Measurements from ENCODE around the gene RHBDD2. TPM values are rescaled to one million over a fixed set of nuclear protein-coding genes. Genes with fewer than 3 reads are reported as not detected.
"Not testable (repeated sequence)": the region's sequence is repeated elsewhere in the genome, so short reads cannot be mapped to it uniquely, and the experiment has no call there.

Gene RHBDD2
- total RNA-seq, 1 donor from 2014 or later, result 44.3 TPM

DNA sequence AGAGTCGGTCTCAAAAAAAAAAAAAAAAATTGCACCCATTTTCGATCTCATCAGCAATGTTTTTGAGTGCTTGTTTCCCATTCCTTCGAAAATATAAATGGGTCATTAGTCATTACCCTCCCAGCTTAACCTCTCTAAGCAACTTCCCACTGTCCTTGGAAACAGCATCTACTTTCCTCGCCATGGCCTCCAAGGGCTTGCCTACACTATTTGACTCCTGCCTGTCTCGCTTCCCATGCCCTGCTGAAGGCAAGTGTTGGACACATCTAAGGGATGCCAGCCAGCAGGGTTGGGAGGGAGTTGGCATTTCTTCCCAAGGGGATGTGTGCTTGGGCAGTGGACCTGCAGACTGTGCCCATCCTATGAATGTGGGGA is 12.7 kb upstream of the RHBDD2 start:
- no peak for DNase-seq (ENCODE audit: extremely low read depth, low read depth, low spot score)

GRCh38 chr7:75866489-75867389 is 12.1 kb upstream of the RHBDD2 start:
- DNase-seq (ENCODE audit: extremely low read depth, low read depth, low spot score), result no peak

DNA sequence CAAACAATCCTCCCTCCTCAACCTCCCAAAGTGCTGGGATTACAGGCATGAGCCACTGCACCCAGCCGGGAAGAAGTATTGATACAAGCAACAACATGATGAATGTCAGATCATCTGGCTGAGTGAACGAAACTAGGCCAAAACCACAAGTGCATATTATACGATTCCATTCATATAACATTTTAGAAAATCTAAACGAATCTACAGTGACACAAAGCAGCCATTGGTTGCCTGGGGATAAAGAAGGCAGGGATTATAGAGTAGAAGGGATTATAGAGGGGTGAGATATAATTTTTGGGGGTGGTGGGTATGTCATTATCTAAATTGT is 11.5 kb upstream of the RHBDD2 start:
- no peak for DNase-seq (ENCODE audit: extremely low read depth, low read depth, low spot score)

DNA sequence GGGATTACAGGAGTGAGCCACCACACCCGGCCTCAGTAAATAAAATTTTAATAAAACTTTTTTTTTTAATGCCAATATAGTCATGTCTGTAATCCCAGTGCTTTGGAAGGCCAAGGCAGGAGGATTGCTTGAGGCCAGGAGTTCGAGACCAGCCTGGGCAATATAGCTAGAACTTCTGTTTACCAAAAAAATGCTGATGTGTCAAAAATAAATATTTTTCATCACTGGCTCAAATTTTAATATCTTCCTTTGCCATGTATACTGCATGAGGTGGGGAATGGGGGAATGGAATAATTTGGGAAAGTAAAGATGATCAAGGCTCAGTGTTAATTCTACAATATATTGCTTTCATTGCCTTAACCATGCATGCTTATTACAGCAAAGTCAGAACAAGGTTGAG is 10.7 kb upstream of the RHBDD2 start:
- no peak for DNase-seq (ENCODE audit: extremely low read depth, low read depth, low spot score)

- DNase-seq (ENCODE audit: extremely low read depth, low read depth, low spot score), result no peak
Measured at GRCh38 chr7:75869776-75870379, 9.0 kb upstream of the RHBDD2 start.

- DNase-seq (ENCODE audit: extremely low read depth, low read depth, low spot score), result no peak
Measured at GRCh38 chr7:75870557-75871161, 8.2 kb upstream of the RHBDD2 start.

- no peak for DNase-seq (ENCODE audit: extremely low read depth, low read depth, low spot score)
Measured at GRCh38 chr7:75872073-75872782, 6.6 kb upstream of the RHBDD2 start.

DNA sequence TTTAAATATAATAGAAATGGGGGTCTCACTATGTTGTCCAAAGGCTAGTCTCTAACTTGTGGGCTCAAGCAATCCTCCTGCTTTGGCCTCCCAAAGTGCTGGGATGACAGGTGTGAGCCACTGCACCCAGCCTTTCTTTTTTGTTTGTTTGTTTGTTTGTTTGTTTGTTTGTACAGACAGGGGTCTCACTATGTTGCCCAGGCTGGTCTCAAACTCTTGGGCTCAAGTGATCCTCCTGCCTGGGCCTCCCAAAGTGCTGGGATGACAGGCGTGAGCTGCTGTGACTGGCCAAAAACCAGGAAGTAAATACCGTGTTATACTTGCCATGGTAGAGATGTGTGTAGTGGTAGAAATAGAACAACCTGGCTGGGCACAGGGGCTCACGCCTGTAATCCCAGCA is 4.7 kb upstream of the RHBDD2 start:
- not testable (repeated sequence) for DNase-seq (ENCODE audit: extremely low read depth, low read depth, low spot score)

DNA sequence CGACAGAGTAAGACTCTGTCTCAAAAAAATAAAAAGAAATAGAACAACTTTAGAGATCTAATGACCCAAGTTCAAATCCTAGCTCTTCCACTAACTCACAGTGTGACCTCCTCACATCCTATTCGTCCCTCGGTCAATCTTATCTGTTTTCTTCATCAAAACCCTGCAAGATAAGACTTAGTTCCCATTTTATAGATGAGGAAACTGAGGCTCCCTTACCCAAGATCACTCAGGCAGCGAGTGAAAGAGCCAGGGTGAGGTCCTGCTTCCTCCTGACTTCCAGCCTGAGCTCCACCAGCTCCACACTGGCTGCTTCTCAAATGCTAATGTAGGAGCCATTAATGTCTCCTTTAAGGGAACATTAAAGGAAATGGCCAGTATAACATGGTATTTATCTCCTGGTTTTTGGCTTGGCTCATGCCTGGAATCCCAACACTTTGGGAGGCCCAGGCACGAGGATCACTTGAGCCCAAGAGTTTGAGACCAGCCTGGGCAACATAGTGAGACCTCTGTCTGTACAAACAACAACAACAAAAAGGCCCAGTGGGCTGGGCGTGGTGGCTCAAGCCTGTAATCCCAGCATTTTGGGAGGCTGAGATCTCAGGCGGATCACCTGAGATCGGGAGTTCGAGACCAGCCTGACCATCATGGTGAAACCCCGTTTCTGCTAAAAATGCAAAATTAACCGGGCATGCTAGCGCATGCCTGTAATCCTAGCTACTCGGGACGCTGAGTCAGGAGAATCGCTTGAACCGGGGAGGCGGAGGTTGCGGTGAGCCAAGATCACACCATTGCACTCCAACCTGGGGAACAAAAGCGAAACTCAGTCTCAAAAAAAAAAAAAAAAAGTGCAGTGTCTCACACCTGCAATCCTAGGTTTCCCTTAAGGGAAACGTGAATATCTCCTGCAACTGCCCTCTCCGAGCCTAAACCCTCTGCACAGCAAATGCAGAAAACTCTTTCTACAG is 3.4 kb upstream of the RHBDD2 start:
- no peak for DNase-seq (ENCODE audit: extremely low read depth, low read depth, low spot score)

DNA sequence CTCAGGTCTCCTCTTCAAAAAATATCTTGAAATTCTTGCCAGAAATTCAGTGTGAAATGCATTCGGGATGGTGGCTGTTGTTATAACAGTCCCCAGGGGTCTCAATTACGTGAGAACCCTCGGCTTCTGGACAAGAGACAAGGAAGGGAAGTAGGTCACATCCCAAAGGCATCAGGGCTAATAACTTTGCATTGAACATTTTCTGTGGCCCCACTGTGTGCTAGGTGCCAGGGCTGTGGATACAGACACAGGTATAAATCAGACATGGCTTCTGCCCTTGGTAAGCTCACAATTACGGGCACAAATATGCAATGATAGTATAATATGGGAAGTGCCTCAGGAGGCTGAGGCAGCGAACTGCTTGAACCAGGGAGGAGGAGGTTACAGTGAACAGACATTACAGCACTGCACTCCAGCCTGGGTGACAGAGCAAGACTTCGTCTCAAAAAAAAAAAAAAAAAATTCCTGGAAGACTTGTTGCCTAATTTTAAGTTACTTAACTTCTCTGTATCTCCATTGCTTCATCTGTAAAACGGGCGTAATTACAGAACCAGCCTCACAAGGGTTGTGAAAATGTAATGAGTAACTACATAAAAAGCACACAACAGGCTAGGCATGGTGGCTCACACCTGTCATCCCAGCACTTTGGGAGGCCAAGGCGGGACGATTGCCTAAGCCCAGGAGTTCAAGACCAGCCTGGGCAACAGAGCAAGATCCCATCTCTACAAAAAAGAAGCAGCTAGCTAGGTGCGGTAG is 2.5 kb upstream of the RHBDD2 start:
- DNase-seq (ENCODE audit: extremely low read depth, low read depth, low spot score), result no peak

DNA sequence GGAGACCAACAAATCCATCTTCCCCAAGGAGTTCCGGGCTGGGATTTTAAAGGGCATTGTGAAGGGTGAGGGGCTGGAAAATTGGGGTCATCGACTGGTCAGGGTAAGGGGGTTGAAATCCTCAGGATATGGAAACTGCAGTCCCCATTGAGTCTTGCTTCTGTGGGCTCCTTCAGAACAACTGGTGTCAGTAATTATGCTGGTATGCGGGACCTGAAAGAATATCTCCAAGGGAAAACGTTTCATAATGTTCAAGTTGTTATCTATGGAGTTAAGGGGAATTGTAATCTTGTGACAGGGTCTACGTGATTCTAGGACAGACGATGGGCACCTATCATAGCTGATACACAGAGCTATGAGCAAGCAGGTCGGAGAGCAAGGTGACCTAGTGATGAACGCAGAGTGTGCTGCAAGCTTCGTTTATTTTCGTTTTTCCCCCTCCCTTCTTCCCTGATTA is 494 bp upstream of the RHBDD2 start:
- no peak for DNase-seq (ENCODE audit: extremely low read depth, low read depth, low spot score)

DNA sequence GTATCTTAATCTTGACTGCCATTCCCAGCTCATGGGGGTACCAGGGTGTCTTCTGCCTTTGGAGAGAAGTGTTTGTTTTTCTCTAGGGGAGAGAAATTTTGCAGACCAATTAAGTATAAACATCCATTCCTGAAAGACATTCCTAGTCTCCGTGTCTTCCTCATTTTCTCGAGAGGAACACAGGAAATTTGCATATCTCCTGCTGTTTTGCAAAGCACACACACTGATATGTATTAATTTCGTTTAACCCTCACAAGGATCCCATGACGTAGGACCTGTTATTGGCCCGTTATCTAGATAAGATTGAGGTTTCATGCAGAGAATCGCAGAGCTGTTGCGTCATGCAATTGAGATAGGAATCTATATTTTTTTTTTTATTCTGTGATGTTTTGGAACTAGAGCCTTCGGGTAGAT is 944 bp downstream of the RHBDD2 start:
- no peak for DNase-seq (ENCODE audit: extremely low read depth, low read depth, low spot score)

DNA sequence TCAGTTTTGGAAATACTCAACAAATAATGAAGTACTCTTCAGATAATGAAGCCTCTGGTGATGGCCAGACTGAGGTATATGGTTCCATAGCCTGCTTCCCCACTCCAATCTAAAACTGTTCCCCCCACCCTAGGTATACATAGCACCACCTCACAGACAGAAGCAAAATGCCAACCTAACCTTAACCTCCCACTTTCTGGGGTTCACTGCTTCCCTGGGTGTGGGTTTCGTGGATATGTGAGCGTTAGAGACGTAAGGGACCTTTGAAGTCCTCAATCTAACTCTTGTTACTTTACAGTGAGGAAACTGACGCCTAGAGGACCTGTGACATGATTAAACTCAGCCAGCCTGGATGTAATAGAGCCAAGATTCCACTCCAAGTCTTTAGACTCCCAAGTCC is 1.4 kb downstream of the RHBDD2 start:
- DNase-seq (ENCODE audit: extremely low read depth, low read depth, low spot score), result no peak

- DNase-seq (ENCODE audit: extremely low read depth, low read depth, low spot score), result no peak
Measured at GRCh38 chr7:75881436-75882095, 2.7 kb downstream of the RHBDD2 start.

- not testable (repeated sequence) for DNase-seq (ENCODE audit: extremely low read depth, low read depth, low spot score)
Measured at GRCh38 chr7:75883265-75883824, 4.5 kb downstream of the RHBDD2 start.

DNA sequence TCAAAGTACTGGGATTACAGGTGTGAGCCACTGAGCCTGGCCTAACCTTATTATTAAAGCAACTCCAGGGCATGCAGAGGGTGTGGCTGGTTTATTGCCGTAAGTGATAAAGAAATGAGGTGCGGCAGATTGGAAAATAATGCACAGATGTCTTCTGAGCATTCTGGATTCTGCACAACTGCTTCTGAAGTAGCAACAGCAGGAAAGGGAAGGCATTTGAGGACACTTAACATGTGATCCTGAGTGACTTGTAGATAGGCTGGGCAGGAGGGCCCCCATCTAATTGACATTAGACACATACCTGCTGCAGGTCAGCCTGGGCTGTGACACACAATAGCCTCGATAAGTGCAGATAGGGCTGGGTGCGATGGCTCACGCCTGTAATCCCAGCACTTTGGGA is 5.6 kb downstream of the RHBDD2 start:
- no peak for DNase-seq (ENCODE audit: extremely low read depth, low read depth, low spot score)

- no peak for DNase-seq (ENCODE audit: extremely low read depth, low read depth, low spot score)
Measured at GRCh38 chr7:75885036-75885435, 6.2 kb downstream of the RHBDD2 start.

DNA sequence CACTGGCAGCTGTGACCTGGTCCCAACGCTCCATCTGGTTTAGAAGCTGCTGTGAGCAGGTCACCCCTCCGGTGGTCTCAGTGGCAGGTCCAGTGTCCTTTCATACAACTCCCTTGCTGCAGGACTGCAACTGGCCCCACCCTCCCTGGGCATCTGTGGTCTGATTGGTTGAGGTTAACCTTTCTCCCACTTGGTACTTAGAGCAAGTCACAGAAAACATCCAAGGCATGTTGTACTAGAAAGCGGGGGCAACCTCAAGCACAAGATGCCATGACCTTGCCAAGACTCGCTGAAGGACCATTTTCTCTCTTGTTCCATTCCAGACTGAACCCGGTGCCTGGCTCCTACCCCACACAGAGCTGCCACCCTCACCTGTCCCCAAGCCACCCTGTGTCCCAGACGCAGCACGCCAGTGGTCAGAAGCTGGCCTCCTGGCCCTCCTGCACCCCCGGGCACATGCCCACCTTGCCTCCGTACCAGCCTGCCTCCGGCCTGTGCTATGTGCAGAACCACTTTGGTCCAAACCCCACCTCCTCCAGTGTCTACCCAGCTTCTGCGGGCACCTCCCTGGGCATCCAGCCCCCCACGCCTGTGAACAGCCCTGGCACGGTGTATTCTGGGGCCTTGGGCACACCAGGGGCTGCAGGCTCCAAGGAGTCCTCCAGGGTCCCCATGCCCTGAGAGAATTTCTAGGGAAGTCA is 9.0 kb downstream of the RHBDD2 start:
- DNase-seq (ENCODE audit: extremely low read depth, low read depth, low spot score), result no peak

Data from glomerular endothelial cell (primary cell).